Left forelimb (tissue), 1 donor: ENCODE data around the gene BDH1.
"Not testable (repeated sequence)": the region's sequence is repeated elsewhere in the genome, so short reads cannot be mapped to it uniquely, and the experiment has no call there.

Experiments
- DNase-seq: peaks from one replicate; pipeline ENCODE4 v3.0.0-alpha.2; 2018; ENCODE audit warnings: low spot score

BDH1 gene

GRCh38 chr3:197577366-197578074 is 21.8 kb upstream of the BDH1 start:
- DNase-seq = no peak

GRCh38 chr3:197576838-197577237 is 21.1 kb upstream of the BDH1 start:
- DNase-seq = no peak

GRCh38 chr3:197575362-197575761 is 19.6 kb upstream of the BDH1 start:
- no peak for DNase-seq

DNA sequence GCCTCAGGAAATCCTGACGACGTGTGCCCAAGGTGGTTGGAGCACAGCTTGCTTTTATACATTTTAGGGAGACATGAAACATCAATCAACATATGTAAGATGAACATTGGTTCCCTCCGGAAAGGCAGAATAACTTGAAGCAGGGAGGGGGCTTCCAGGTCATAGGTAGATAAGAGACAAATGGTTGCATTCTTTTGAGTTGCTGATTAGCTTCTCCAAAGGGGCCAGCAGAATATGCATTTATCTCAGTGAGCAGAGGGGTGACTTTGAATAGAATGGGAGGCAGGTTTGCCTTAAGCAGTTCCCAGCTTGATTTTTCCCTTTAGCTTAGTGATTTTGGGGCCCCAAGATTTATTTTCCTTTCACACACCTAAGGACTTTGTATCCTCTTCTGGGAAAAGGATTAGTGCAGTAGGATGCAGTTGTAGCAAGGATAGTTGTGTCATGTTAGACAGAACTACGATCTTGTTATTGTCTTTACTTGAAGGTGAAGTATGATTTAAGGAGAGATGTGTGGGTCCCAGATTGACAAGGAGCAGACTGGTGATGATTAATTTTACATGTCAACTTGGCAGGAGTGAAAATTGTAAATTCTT is 18.7 kb upstream of the BDH1 start:
- DNase-seq = not testable (repeated sequence)

- DNase-seq = no peak
Observed at GRCh38 chr3:197573048-197573767, 17.4 kb upstream of the BDH1 start.

GRCh38 chr3:197571880-197572172 is 16.1 kb upstream of the BDH1 start:
- not testable (repeated sequence) for DNase-seq

DNA sequence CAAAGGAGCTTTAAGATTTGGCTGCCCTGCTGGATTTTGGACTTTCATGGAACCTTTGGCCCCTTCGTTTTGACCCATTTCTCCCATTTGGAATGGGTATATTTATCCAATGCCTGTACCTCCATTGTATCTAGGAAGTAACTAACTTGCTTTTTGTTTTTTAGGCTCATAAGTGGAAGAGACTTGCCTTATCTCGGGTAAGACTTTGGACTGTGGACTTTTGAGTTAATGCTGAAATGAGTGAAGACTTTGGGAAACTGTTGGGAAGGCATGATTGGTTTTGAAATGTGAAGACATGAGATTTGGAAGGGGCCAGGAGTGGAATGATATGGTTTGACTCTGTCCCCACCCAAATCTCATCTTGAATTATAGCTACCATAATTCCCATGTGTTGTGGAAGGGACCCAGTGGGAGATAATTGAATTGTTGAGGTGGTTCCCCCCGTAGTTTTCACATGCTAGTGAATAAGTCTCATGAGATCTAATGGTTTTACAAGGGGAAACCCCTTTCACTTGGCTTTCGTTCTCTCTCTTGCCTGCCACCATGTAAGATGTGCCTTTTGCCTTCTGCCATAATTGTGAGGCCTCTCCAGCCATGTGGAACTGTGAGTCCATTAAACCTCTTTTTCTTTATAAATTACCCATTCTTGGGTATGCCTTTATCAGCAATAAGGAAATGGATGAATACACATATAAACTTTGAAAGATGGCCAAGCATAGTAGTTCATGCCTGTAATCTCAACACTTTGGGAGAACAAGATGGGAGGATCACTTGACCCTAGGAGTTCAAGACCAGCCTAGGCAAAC is 15.5 kb upstream of the BDH1 start:
- not testable (repeated sequence) for DNase-seq

DNA sequence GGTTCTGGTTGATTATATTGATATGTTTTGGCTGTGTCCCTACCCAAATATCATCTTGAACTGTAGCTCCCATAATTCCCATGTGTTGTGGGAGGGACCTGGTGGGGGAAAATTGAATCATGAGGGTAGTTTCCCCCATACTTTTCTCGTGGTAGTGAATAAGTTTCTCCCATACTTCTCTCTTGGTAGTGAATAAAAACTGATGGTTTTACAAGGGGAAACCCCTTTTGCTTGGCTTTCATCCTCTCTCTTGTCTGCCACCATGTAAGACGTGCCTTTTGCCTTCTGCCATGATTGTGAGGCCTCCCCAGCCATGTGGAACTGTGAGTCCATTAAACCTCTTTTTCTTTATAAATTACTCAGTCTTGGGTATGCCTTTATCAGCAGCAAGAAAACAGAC is 13.7 kb upstream of the BDH1 start:
- DNase-seq = not testable (repeated sequence)

GRCh38 chr3:197567904-197568681 is 12.3 kb upstream of the BDH1 start:
- DNase-seq = no peak

DNA sequence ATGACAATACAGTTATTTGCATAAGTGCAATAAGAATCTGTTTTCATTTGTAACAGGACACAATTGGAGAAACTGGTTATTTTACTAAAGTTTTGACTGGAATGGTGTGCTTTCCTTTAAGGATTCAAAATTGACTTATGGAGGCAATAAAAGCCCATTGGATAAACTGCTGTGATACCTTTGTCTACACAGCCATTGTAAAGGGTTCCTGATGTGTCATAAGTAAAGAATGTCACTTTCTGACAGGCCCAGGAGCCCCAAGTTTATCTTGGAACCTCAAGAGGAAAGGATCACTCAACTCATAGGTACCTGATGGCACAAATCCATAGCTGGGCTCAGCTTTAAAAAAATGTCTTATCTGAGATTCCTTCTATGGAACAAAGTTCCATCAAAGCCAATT is 10.4 kb upstream of the BDH1 start:
- DNase-seq = not testable (repeated sequence)

GRCh38 chr3:197564097-197564843 is 8.5 kb upstream of the BDH1 start:
- DNase-seq = no peak

- DNase-seq = no peak
Observed at GRCh38 chr3:197562398-197563251, 6.9 kb upstream of the BDH1 start.

- no peak for DNase-seq
Observed at GRCh38 chr3:197561926-197562325, 6.2 kb upstream of the BDH1 start.

GRCh38 chr3:197559651-197560050 is 3.9 kb upstream of the BDH1 start:
- no peak for DNase-seq

DNA sequence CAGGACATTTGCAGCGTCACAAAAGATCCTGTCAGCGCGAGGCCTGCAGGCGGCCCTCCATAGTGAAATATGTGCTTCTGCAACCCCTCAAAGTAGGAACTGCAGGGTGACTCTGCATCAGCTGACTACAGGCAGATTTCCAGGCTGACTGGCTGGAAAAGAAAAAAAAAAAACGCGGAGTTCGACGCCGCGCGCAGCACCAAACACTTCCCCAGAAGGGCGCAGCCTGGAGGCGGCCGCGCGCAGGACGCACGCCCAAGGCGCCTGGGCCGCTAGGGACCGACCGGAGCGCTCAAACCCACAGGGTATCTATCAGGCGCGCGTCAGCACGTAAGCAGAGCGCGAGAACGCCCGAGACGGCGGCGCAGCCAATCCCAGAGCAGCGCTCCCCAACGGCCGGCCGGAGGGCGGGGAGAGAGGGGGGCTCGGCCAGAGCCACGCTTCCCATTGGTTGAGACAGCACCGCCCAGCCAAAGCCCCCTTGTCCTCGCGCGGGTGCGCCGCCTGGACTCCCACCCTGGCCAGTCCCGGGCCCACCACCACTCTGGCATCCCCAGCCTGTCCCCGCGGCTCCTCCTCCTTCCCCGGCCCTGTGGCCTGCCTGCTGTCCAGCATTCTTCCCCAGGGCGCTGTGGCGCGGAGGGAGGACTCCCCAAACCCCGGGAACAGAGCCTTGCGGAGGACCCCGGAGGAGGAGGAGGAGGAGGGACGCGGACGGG is 1.0 kb downstream of the BDH1 start:
- DNase-seq = peak; percentile 92

GRCh38 chr3:197554196-197554561 is 1.6 kb downstream of the BDH1 start:
- no peak for DNase-seq

DNA sequence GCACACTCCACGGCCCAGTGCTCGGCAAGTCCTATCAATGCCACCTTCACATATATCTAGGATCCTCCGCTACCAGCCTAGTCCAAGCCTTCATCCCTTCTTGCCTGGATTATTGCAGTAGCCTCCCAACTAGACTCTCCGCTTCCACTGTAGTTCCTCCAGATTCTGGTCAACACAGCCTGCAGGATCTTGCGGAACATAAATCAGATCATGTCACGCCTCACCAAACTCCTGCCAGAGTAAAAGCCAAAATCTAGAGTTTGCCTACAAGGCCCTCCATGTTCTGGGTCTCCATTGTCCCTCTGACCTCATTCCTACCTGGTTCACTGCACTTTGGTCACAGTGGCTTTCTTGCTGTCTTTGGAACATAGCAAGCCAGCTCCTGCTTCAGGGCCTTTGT is 3.6 kb downstream of the BDH1 start:
- DNase-seq = no peak

GRCh38 chr3:197550489-197550888 is 5.3 kb downstream of the BDH1 start:
- no peak for DNase-seq

DNA sequence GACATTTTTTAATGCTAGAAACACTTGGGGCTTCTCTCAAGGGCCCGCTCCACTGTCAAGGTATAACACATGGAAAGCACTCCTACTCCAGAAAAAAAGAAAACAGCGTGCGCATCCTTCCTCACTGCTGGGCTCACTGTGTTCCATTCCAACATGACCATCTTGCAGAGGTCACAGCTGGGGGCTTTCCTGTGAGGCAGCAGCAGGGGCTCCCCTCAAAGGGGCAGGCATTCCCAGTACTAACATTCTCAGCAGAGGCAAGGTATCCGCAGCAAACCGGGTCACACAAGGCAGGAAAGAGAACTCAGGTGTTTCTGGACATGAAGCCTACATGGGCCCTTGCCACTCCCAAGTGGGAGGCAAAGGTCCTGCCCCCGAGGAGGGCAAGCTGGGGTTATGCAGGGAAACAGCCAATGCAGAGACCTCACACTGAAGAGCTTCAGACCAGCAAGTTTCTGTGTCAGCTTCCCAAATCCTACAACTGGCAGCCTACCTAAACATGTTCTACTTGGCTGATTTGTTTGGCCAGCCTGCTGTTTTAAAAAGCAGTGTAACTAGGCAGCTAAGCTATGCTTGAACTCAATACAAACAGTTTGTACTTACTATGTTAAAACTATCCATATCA is 6.4 kb downstream of the BDH1 start:
- DNase-seq = no peak
